HCT116 (cell line): ENCODE measurements around the gene HAPLN2. TPM values are rescaled to one million over a fixed set of nuclear protein-coding genes. Genes with fewer than 3 reads are reported as not detected.
"Not testable (repeated sequence)": the region's sequence is repeated elsewhere in the genome, so short reads cannot be mapped to it uniquely, and the experiment has no call there.

Experiments used
- ATAC-seq: fragments of 200-7000 bp; cut with Tn5 transposase; 2 replicates; pipeline ENCODE4 v1.9.1; 2020; ENCODE audit warnings: mild to moderate bottlenecking, moderate library complexity
- BruUV-seq: library from RNA; stranded (reverse); fragments of 400-500 nt; replicated peaks from 2 replicates; lab custom pipeline; 2021; lab: Mats Ljungman, UMichigan
- CTCF ChIA-PET: fragments of 300-600 bp; sonication (Branson Sonifier 250); formaldehyde crosslinking; loops from one replicate; lab custom pipeline; 2021; ENCODE audit warnings: antibody characterized with exemption; lab: Charles Lee
- POLR2A ChIA-PET: fragments of 300-600, 350-600 bp; sonication (Branson Sonifier 250); formaldehyde crosslinking; loops from one replicate; lab custom pipeline; 2021; ENCODE audit warnings: antibody characterized with exemption; lab: Charles Lee
- RAD21 ChIA-PET, 2 experiments: fragments of 300-600 bp; sonication (Branson Sonifier 250); formaldehyde crosslinking; loops; one replicate each; lab custom pipeline; 2023; ENCODE audit warnings: low total read pairs in 2 of 2; ENCODE audit not compliant: uncharacterized antibody in 2 of 2, unreplicated experiment in 2 of 2, low non-redundant PET in 1 of 2; lab: Charles Lee
- DNase-seq: peaks from one replicate; pipeline ENCODE4 v3.0.0-alpha.2; 2010; ENCODE audit warnings: low read depth, low spot score
- H2AFZ ChIP-seq: fragments of 200-600 bp; shearing (Covaris generic), sonication (generic); 2 replicates; pipeline ENCODE4 v1.6.1; 2017; ENCODE audit warnings: low read depth, mixed run types, mixed read lengths, antibody characterized with exemption, low read length; ENCODE audit not compliant: poor library complexity, severe bottlenecking
- H3K27ac ChIP-seq: 2 replicates; pipeline ENCODE4 v1.5.1; 2012; ENCODE audit warnings: low read depth, low read length
- H3K27me3 ChIP-seq: fragments of 200-600 bp; sonication (generic); 2 replicates; pipeline ENCODE4 v1.6.1; 2016; ENCODE audit warnings: mixed run types, low read length, mixed read lengths; ENCODE audit not compliant: insufficient read depth
- H3K36me3 ChIP-seq, 2 experiments: fragments of 200-500 bp in 1 of 2; fragments of 200-600 bp in 1 of 2; sonication (Bioruptor generic) in 1 of 2; sonication (generic) in 1 of 2; 2 replicates each; pipeline versions ENCODE4 v1.5.1 to v1.6.1; 2014 to 2016; ENCODE audit warnings: low read length in 2 of 2, inconsistent platforms in 1 of 2, mixed read lengths in 1 of 2, mixed run types in 1 of 2; ENCODE audit not compliant: insufficient read depth in 2 of 2, control insufficient read depth in 1 of 2
- H3K4me1 ChIP-seq, 2 experiments: fragments of 200-600 bp in 1 of 2; sonication (generic) in 1 of 2; 2 replicates each; pipeline versions ENCODE4 v1.5.1 to v1.6.1; 2012 to 2017; ENCODE audit warnings: low read length in 2 of 2, inconsistent platforms in 1 of 2, mild to moderate bottlenecking in 1 of 2, mixed read lengths in 1 of 2, mixed run types in 1 of 2, moderate library complexity in 1 of 2; ENCODE audit not compliant: insufficient read depth in 2 of 2, control insufficient read depth in 1 of 2
- H3K4me2 ChIP-seq: fragments of 200-600 bp; sonication (generic); 2 replicates; pipeline ENCODE4 v1.6.1; 2017; ENCODE audit warnings: mixed run types, low read length, mixed read lengths
- H3K4me3 ChIP-seq, 2 experiments: fragments of 200-600 bp in 1 of 2; sonication (generic) in 1 of 2; replicated peaks in 1 of 2; 2 replicates each; pipeline ENCODE4 v1.5.1; 2011 to 2016; ENCODE audit warnings: low read length in 2 of 2, control low read depth in 1 of 2, low read depth in 1 of 2, mild to moderate bottlenecking in 1 of 2, mixed read lengths in 1 of 2, mixed run types in 1 of 2
- H3K79me2 ChIP-seq: fragments of 200-600 bp; sonication (generic); 2 replicates; pipeline ENCODE4 v1.6.1; 2017; ENCODE audit warnings: mild to moderate bottlenecking, mixed run types, low read length, moderate library complexity, mixed read lengths; ENCODE audit not compliant: insufficient read depth
- H3K9ac ChIP-seq: fragments of 200-600 bp; sonication (generic); 2 replicates; pipeline ENCODE4 v1.6.1; 2016; ENCODE audit warnings: low read length, mixed read lengths
- H3K9me2 ChIP-seq: fragments of 200-600 bp; sonication (generic), shearing (Covaris generic); 2 replicates; pipeline ENCODE4 v1.6.1; 2017; ENCODE audit warnings: mixed run types, mild to moderate bottlenecking, moderate library complexity; ENCODE audit not compliant: insufficient read depth
- H3K9me3 ChIP-seq, 2 experiments: fragments of 200-500 bp in 1 of 2; fragments of 200-600 bp in 1 of 2; sonication (Bioruptor generic) in 1 of 2; sonication (generic) in 1 of 2; 2 replicates each; pipeline ENCODE4 v1.6.1; 2014 to 2017; ENCODE audit warnings: low read length in 2 of 2, mixed read lengths in 2 of 2, inconsistent platforms in 1 of 2, low read depth in 1 of 2, mild to moderate bottlenecking in 1 of 2, mixed run types in 1 of 2, moderate library complexity in 1 of 2; ENCODE audit not compliant: control insufficient read depth in 1 of 2, insufficient read depth in 1 of 2
- H4K20me1 ChIP-seq: fragments of 200-600 bp; sonication (generic), shearing (Covaris generic); 2 replicates; pipeline ENCODE4 v1.6.1; 2017; ENCODE audit warnings: mixed run types, mild to moderate bottlenecking, moderate library complexity; ENCODE audit not compliant: insufficient read depth
- ATF3 ChIP-seq: IDR thresholded peaks from 2 replicates; pipeline ENCODE4 v1.6.1; 2012
- CTCF ChIP-seq, 3 experiments: fragments of 200-600 bp in 1 of 3; sonication (generic) in 1 of 3; IDR thresholded peaks in 2 of 3; conservative IDR thresholded peaks in 1 of 3; 2 replicates each; pipeline ENCODE4 v1.5.1; 2012 to 2017; ENCODE audit warnings: low read depth in 2 of 3, low read length in 2 of 3, antibody characterized with exemption in 1 of 3, borderline replicate concordance in 1 of 3, control low read depth in 1 of 3, mild to moderate bottlenecking in 1 of 3, mixed read lengths in 1 of 3, mixed run types in 1 of 3, moderate library complexity in 1 of 3; ENCODE audit not compliant: insufficient read depth in 1 of 3
- POLR2A ChIP-seq: IDR thresholded peaks from 2 replicates; pipeline ENCODE4 v1.7.0; 2011; ENCODE audit warnings: borderline replicate concordance; ENCODE audit not compliant: insufficient read depth, insufficient read length; ENCODE audit errors: extremely low read depth
- RAD21 ChIP-seq: IDR thresholded peaks from 2 replicates; pipeline ENCODE4 v1.6.1; 2012; ENCODE audit warnings: low read depth, mild to moderate bottlenecking
- SRF ChIP-seq: IDR thresholded peaks from 2 replicates; pipeline ENCODE4 v1.6.1; 2012; ENCODE audit warnings: low read depth
- TCF7L2 ChIP-seq: IDR thresholded peaks from 2 replicates; pipeline ENCODE4 v1.7.0; 2011; ENCODE audit warnings: borderline replicate concordance, inconsistent platforms; ENCODE audit not compliant: insufficient read depth, insufficient read length; ENCODE audit errors: extremely low read depth
- intact Hi-C: fragments of 100-400 bp; cut with micrococcal nuclease; formaldehyde crosslinking; loops from 2 replicates; pipeline ENCODE4 v1.10.0; 2022
- total RNA-seq: library from RNA; stranded (reverse); gene quantifications from one replicate; pipeline ENCODE4 v1.2.1, GENCODE V29; 2021; ENCODE audit not compliant: unreplicated experiment

HAPLN2 gene
- total RNA-seq, 1 experiment from 2014 or later: 0.54 TPM

GRCh38 chr1:156601892-156602291 lies 17.3 kb upstream of the HAPLN2 start:
- ATAC-seq: peak; percentile 46
- no peak for DNase-seq
- RAD21 ChIA-PET: no interaction called here
- H3K4me1 ChIP-seq: peaks cover 11 to 29% of the 10 kb centered on the region in 2 experiments
- CTCF ChIA-PET: interaction anchor here (0.8 to 1.7 kb wide), 5 partner anchors 9 to 295 kb away, joined by 3 to 7 read pairs (median 4); partner anchors contain the start of genes NAXE and PRCC
- no peaks in the 10 kb centered on the region for H3K9me3 ChIP-seq
- H3K27ac ChIP-seq: peak overlapping the region; percentile 75
- TF ChIP-seq RAD21 (no peak), TCF7L2 (peak; percentile 50)
- POLR2A ChIA-PET: interaction anchor here (0.8 to 1.4 kb wide), 2 partner anchors 15 to 17 kb away, joined by 3 read pairs; partner anchors contain the start of gene HAPLN2
- intact Hi-C loops: loop anchor here (1.0 kb wide), 1 partner anchor 146 kb away; no protein-coding TSS in a partner anchor
- H3K9ac ChIP-seq: peak overlapping the region; percentile 97
- peak overlapping the region; percentile 87 for H3K4me2 ChIP-seq
- no peaks in the 10 kb centered on the region for H3K9me2 ChIP-seq
- no peaks in the 10 kb centered on the region for H4K20me1 ChIP-seq
- peaks cover 10 to 23% of the 10 kb centered on the region in 2 experiments; a peak in 3 of 4 replicates for H3K36me3 ChIP-seq
- peak overlapping the region; percentile 70 to 88 for H3K4me3 ChIP-seq
- H3K79me2 ChIP-seq: peaks cover 54% of the 10 kb centered on the region
- H2AFZ ChIP-seq: peak overlapping the region; percentile 60
- no peaks in the 10 kb centered on the region for H3K27me3 ChIP-seq
- no TSS peak for BruUV-seq

- TF ChIP-seq RAD21 (peak; percentile 58), ATF3 (no peak), POLR2A (peak; percentile 36), SRF (peak; percentile 88), CTCF (IDR thresholded peaks at IDR 0.05 in 2 of 3, conservative IDR thresholded peaks at IDR 0.05 in 1 of 3; ENCODE audit: borderline replicate concordance in 1 of 3, insufficient read depth in 1 of 3, low read depth in 2 of 3, low read length in 2 of 3) (peak; percentile 45 to 70 (median 65); a peak in 5 of 6 replicates)
- TF ChIP-seq, all 23 proteins: peak for 4
- BruUV-seq: no TSS peak
- intact Hi-C loops: loop anchor here (1.0 kb wide), 1 partner anchor 146 kb away; no protein-coding TSS in a partner anchor
- Histone ChIP-seq H3K9ac (peak overlapping the region; percentile 97), H3K4me1 (peaks cover 11 to 30% of the 10 kb centered on the region in 2 experiments), H3K27ac (peak overlapping the region; percentile 75), H3K9me2 (no peaks in the 10 kb centered on the region), H3K4me3 (peak overlapping the region; percentile 70 to 88), H3K36me3 (peaks cover 5 to 16% of the 10 kb centered on the region in 2 experiments; a peak in 3 of 4 replicates), H3K79me2 (peaks cover 47% of the 10 kb centered on the region), H3K9me3 (no peaks in the 10 kb centered on the region), H2AFZ (no peak overlapping the region), H3K27me3 (no peaks in the 10 kb centered on the region), H4K20me1 (no peaks in the 10 kb centered on the region), H3K4me2 (peak overlapping the region; percentile 87)
- peak; percentile 48 for ATAC-seq
- ChIA-PET CTCF (interaction anchor here (0.8 to 1.7 kb wide), 5 partner anchors 10 to 294 kb away, joined by 3 to 7 read pairs (median 4); partner anchors contain the start of genes NAXE and PRCC), RAD21 (interaction anchor here (0.7 kb wide), 2 partner anchors 25 to 217 kb away, joined by 4 to 5 read pairs; no protein-coding TSS in a partner anchor), POLR2A (interaction anchor here (0.6 to 0.8 kb wide), 2 partner anchors 15 to 17 kb away, joined by 3 read pairs; partner anchors contain the start of gene HAPLN2)
- peak; percentile 43 for DNase-seq
Observed at GRCh38 chr1:156602557-156602993, 16.6 kb upstream of the HAPLN2 start.

- H3K27me3 ChIP-seq, H3K9me3 ChIP-seq, H3K4me2 ChIP-seq, H3K9ac ChIP-seq, ATAC-seq, CTCF ChIA-PET, H2AFZ ChIP-seq, BruUV-seq, H3K27ac ChIP-seq, H4K20me1 ChIP-seq, H3K79me2 ChIP-seq, intact Hi-C loops, RAD21 ChIA-PET, DNase-seq, H3K4me3 ChIP-seq, H3K36me3 ChIP-seq, H3K9me2 ChIP-seq, POLR2A ChIA-PET: not testable (repeated sequence)
- peaks cover 4 to 25% of the 10 kb centered on the region in 2 experiments; a peak in 3 of 4 replicates for H3K4me1 ChIP-seq
Observed at GRCh38 chr1:156607344-156607743, 11.9 kb upstream of the HAPLN2 start.
